Fibroblast of mammary gland (primary cell): ENCODE measurements around the gene ZSCAN12.
A peak's percentile ranks its signal among the peaks of the same experiment; 100 is the strongest.

Source experiments
- DNase-seq: peaks from one replicate; pipeline ENCODE4 v3.0.0-alpha.2; 2010; ENCODE audit warnings: low read depth
- H3K4me3 ChIP-seq: 2 replicates; pipeline ENCODE4 v1.5.1; 2011; ENCODE audit warnings: low read depth, mild to moderate bottlenecking, low read length, moderate library complexity; ENCODE audit not compliant: control insufficient read depth
- TF ChIP-seq, protein P1 (sequence below): conservative IDR thresholded peaks from 2 replicates; pipeline ENCODE4 v1.5.1; 2011; ENCODE audit warnings: low read depth, low read length, inconsistent platforms; ENCODE audit not compliant: control insufficient read depth, insufficient read depth

The ZSCAN12 gene

GRCh38 chr6:28354688-28355554 lies 44.6 kb downstream of the ZSCAN12 start:
- TF ChIP-seq, protein P1, sequence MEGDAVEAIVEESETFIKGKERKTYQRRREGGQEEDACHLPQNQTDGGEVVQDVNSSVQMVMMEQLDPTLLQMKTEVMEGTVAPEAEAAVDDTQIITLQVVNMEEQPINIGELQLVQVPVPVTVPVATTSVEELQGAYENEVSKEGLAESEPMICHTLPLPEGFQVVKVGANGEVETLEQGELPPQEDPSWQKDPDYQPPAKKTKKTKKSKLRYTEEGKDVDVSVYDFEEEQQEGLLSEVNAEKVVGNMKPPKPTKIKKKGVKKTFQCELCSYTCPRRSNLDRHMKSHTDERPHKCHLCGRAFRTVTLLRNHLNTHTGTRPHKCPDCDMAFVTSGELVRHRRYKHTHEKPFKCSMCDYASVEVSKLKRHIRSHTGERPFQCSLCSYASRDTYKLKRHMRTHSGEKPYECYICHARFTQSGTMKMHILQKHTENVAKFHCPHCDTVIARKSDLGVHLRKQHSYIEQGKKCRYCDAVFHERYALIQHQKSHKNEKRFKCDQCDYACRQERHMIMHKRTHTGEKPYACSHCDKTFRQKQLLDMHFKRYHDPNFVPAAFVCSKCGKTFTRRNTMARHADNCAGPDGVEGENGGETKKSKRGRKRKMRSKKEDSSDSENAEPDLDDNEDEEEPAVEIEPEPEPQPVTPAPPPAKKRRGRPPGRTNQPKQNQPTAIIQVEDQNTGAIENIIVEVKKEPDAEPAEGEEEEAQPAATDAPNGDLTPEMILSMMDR = no peak
- DNase-seq = no peak
- no peak overlapping the region for H3K4me3 ChIP-seq

DNA sequence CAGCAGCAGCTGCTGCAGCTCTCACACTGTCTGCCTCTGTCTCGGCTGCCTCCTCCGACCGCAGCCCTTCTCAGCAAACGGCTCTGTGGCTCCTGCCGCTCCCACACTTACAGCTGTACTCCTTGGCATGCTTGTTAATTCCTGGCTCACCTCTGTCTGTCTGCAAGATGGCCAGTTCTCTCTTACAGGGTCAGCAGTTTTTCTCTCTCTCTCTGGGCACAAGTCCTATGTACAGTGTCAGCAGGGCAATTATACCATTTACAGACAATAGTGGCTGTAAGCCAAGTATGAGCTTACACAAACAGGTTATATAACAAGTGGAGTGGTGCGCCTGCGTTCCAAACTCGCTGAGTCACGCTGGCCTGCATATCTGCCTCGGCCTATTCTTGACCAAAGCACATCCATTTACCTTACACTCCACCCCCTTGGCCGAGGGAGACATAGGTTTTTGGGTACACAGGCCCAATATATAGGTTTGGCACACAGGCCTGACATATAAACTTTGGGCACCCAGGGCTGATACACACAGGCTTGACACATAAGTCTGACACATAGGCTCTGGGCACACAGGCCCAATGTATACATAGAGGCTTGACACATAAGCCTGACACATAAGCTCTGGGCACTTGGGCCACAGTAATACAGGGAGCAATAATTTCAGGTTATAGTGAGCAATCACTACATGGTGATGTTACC lies 45.4 kb downstream of the ZSCAN12 start:
- DNase-seq = peak; percentile 84
- TF ChIP-seq, protein P1 = no peak
- H3K4me3 ChIP-seq = peak overlapping the region; percentile 13

DNA sequence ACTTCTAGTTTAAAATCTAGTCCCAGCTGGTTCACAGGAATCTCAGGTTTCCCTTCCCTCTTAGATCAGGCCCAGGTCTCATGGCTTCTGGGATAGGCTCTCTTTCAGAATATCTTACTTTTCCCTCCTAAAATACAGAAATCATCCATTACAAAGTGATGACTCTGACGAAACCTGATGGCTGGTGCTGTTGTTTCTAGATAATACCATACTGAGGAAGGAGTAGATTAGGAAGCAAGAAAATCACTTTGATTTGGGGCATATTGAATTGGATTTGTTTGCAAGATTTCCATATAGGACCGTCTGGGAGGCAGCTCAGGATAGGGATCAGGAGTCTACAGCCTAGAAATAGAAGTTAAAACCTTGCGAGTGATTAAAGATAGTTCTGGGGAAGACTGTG lies 46.2 kb downstream of the ZSCAN12 start:
- TF ChIP-seq, protein P1 = no peak
- DNase-seq = no peak
- H3K4me3 ChIP-seq = no peak overlapping the region

DNA sequence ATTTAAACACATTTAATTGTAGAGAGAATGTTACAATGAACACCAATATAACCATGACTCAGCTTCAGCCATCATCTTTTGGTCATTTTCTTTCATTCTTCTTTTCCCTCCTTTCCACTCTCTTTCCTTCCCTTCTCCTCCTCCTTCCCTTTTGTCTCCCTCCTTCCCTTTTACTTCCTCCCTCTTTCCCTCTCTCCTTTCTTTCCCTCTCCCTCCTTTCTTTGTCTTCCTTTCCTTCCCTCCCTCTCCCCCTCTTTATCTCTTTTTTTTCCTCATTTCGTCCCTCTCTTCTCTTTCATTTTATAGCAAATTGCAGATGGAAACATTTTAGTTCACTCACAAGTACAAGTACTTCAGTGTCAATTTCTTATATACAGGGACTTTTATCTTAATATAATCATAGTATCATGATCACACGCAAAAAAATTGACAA lies 48.0 kb downstream of the ZSCAN12 start:
- no peak overlapping the region for H3K4me3 ChIP-seq
- DNase-seq = no peak
- TF ChIP-seq, protein P1 = no peak

DNA sequence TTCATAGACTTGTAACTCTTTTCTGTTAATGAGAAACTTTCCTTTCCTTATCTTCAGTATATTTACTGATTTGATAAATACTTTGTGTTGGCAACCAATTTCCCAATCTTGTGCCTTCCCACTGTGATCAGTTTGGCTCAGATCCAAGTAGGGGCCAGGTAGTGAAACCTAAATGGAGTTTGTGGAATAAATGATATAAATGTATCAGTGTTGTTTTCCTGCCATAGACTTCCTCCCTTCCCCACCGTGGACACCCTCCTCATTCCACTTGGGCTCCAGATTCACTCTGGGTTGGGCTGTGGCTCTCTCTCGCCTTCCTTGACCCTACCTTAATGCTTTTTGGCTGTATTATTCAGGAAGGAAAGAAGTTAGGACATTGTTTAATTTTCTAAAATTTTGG lies 48.5 kb downstream of the ZSCAN12 start:
- TF ChIP-seq, protein P1 = no peak
- no peak overlapping the region for H3K4me3 ChIP-seq
- no peak for DNase-seq

- TF ChIP-seq, protein P1 = no peak
- peak; percentile 72 for DNase-seq
- peak within 1 kb of the TSS; percentile 84 for H3K4me3 ChIP-seq
These were observed 49.4 kb downstream of the ZSCAN12 start, which contains the start of gene ZKSCAN3 for GRCh38 chr6:28349892-28350737. Gene ZKSCAN3, plus strand, starts transcription at chr6:28349947. Its CDS starts 9,640 bp downstream, at chr6:28359587.
